Measurements from ENCODE around the gene BMPER. TPM values are rescaled to one million over a fixed set of nuclear protein-coding genes. Genes with fewer than 3 reads are reported as not detected.
A peak's percentile ranks its signal among the peaks of the same experiment; 100 is the strongest.

The BMPER gene
- total and polyA plus RNA-seq, 8 donors: 0.14 to 1.6 (median 0.46) TPM

GRCh38 chr7:34115503-34115902 lies 210.2 kb downstream of the BMPER start:
- Histone ChIP-seq H3K36me3 (no peaks in the 10 kb centered on the region), H3K4me3 (no peak overlapping the region), H3K27ac (no peak overlapping the region), H3K9me3 (no peaks in the 10 kb centered on the region), H3K4me1 (no peaks in the 10 kb centered on the region), H3K27me3 (no peaks in the 10 kb centered on the region)
- FAIRE-seq (no peak), ATAC-seq (no peak), DNase-seq (no peak)
- WGBS, 2 donors: 49 to 64% methylated on average over 1 of the region's 1 CpG
- intact Hi-C loops (cut with DNase I): no loop called here
- no peak for TF ChIP-seq CTCF (IDR thresholded peaks at IDR 0.05)

- ATAC-seq (no peak), DNase-seq (no peak), FAIRE-seq (no peak)
- no peaks in the 10 kb centered on the region for H3K36me3 ChIP-seq
- no peaks in the 10 kb centered on the region for H3K9me3 ChIP-seq
- 71 to 80% methylated on average over 3 of the region's 3 CpGs for whole genome bisulfite sequencing, 2 donors
- no peaks in the 10 kb centered on the region for H3K27me3 ChIP-seq
- intact Hi-C loops (cut with DNase I): no loop called here
- H3K4me1 ChIP-seq: no peaks in the 10 kb centered on the region
- no peak overlapping the region for H3K27ac ChIP-seq
- no peak for TF ChIP-seq CTCF (IDR thresholded peaks at IDR 0.05)
- no peak overlapping the region for H3K4me3 ChIP-seq
These were observed 212.2 kb downstream of the BMPER start for GRCh38 chr7:34117573-34117972.

DNA sequence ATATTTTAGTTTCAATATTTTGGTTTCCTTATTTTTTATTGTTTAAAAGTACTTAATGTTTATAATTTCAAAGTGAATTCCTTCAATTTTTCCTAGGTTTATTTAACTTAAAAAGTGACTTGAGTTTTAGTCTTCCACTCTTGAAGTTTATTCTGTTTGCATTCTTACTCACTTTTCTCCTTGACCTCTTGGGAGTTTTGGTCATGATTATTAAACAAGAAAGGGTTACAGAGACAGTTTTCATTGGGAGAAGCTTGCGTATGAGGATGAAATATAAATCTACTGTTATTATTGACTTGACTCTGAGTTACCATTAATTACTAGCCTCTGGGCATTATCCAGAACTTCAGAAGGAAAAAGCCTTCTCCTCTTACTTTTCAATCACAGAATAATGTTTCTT lies 216.0 kb downstream of the BMPER start:
- TF ChIP-seq CTCF (IDR thresholded peaks at IDR 0.05): no peak
- DNase-seq (no peak), ATAC-seq (no peak), FAIRE-seq (no peak)
- intact Hi-C loops (cut with DNase I): no loop called here
- 60 to 65% methylated on average over 1 of the region's 1 CpG for WGBS, 2 donors
- H3K4me3 ChIP-seq: no peak overlapping the region
- no peaks in the 10 kb centered on the region for H3K9me3 ChIP-seq
- H3K36me3 ChIP-seq: no peaks in the 10 kb centered on the region
- no peaks in the 10 kb centered on the region for H3K4me1 ChIP-seq
- H3K27ac ChIP-seq: no peak overlapping the region
- H3K27me3 ChIP-seq: no peaks in the 10 kb centered on the region

GRCh38 chr7:34123316-34123715 lies 218.0 kb downstream of the BMPER start:
- TF ChIP-seq CTCF (IDR thresholded peaks at IDR 0.05): no peak
- no peaks in the 10 kb centered on the region for H3K9me3 ChIP-seq
- 40 to 42% methylated on average over 2 of the region's 2 CpGs for WGBS, 2 donors
- H3K27me3 ChIP-seq: no peaks in the 10 kb centered on the region
- no peak for DNase-seq
- no peak overlapping the region for H3K27ac ChIP-seq
- no peak overlapping the region for H3K4me3 ChIP-seq
- no peak for FAIRE-seq
- H3K36me3 ChIP-seq: no peaks in the 10 kb centered on the region
- peak in 1 of 4 donors; percentile 45 for ATAC-seq
- no peaks in the 10 kb centered on the region for H3K4me1 ChIP-seq
- intact Hi-C loops (cut with DNase I): no loop called here

- TF ChIP-seq CTCF (IDR thresholded peaks at IDR 0.05): no peak
- no peaks in the 10 kb centered on the region for H3K27me3 ChIP-seq
- H3K27ac ChIP-seq: no peak overlapping the region
- DNase-seq: no peak
- no peaks in the 10 kb centered on the region for H3K9me3 ChIP-seq
- ATAC-seq: no peak
- no peak overlapping the region for H3K4me3 ChIP-seq
- 25 to 33% methylated on average over 1 of the region's 1 CpG for WGBS, 2 donors
- intact Hi-C loops (cut with DNase I): no loop called here
- no peak for FAIRE-seq
- no peaks in the 10 kb centered on the region for H3K36me3 ChIP-seq
- H3K4me1 ChIP-seq: no peaks in the 10 kb centered on the region
These were observed 219.4 kb downstream of the BMPER start for GRCh38 chr7:34124765-34125164.
